OCI-LY3 (cell line): ENCODE measurements around the gene CHD6.

ENCODE experiments used
- CTCF ChIP-seq: fragments of 200-600, 300-600 bp; sonication (generic); IDR thresholded peaks from 2 replicates; pipeline ENCODE4 v1.5.1; 2014; ENCODE audit warnings: antibody characterized with exemption, low read length, low read depth
- EZH2phosphoT487 ChIP-seq: fragments of 200-600 bp; shearing (Covaris generic); IDR thresholded peaks from 2 replicates; pipeline ENCODE4 v1.6.1; 2018; ENCODE audit warnings: antibody characterized with exemption, mixed run types, low read depth

- TF ChIP-seq CTCF (no peak), EZH2phosphoT487 (no peak)
These were observed 138.0 kb downstream of the CHD6 start for GRCh38 chr20:41480054-41480770.
